Measurements from ENCODE around the gene SLC35F1.
"Not testable (repeated sequence)": the region's sequence is repeated elsewhere in the genome, so short reads cannot be mapped to it uniquely, and the experiment has no call there.

Gene SLC35F1

DNA sequence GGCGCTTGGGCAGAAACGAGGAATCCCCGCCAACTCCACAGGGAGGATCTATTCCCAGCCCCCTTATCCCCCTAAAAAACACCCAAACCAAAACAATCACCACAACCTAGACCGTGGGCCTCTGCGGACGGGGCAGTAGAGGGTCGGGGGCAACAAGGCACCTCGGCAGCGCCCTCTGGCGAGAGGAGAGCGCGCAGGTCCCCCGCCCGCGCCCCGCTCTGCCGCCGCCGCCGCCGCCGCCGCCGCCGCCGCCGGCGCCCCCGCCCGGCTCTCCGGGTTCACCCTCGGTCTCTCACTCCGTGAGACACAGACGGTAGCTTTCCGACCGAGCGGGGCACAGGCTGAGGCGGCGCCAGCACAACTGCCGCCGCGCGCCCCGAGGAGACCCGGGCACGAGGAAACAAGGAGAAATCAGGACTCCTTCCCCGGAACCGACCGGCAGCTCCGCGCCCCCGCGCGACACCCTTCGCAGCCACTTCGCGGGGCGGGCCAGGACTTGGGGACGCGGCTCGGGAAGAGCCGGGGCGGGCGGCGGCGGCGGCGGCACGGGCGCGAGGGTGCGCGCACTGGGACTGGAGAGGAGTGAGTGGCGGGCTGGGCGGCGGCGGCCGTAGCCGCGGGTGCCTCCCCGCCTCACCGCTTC is at the start of gene SLC35F1:
SLC35F1 (plus strand) TSS at position 307 of the 643 bp plus-strand sequence.
- Histone ChIP-seq H3K27ac (ENCODE audit: low read depth in 2 of 2, low read length in 2 of 2) (no peak within 1 kb of the TSS), H3K4me3 (ENCODE audit: low read length in 2 of 2) (peak within 1 kb of the TSS; percentile 44 to 62), H3K36me3 (ENCODE audit: control insufficient read depth in 2 of 2, insufficient read depth in 2 of 2, low read length in 2 of 2) (no peaks in the 10 kb centered on the region), H3K9ac (ENCODE audit: low read depth in 1 of 2, low read length in 2 of 2) (no peak within 1 kb of the TSS), H3K9me3 (ENCODE audit: control insufficient read depth in 2 of 2, low read length in 2 of 2) (no peaks in the 10 kb centered on the region), H3K4me1 (ENCODE audit: control insufficient read depth in 2 of 2, insufficient read depth in 2 of 2, low read length in 2 of 2) (peaks cover 0 to 2% of the 10 kb centered on the region in 2 donors), H3K27me3 (ENCODE audit: control insufficient read depth in 2 of 2, insufficient read depth in 2 of 2, low read length in 2 of 2) (peaks cover 19 to 21% of the 10 kb centered on the region in 2 donors)

DNA sequence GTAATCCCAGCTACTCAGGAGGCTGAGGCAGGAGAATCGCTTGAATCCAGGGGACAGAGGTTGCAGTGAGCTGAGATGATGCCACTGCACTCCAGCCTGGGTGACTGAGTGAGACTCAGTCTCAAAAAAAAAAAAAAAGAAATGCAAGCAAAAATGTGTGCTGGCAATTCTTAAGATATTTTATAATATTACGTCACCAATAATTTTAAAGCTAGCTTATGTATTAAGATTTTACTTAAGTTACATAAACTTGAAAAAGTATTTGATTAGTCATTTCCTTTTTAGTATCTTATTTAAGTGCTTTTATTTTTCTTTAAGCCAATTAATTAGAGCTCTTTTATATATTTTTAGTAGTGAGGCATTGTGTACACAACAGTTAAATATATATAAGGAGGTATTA is 48.5 kb upstream of the SLC35F1 start:
- H3K4me1 ChIP-seq (ENCODE audit: control insufficient read depth in 2 of 2, insufficient read depth in 2 of 2, low read length in 2 of 2); H3K27me3 ChIP-seq (ENCODE audit: control insufficient read depth in 2 of 2, insufficient read depth in 2 of 2, low read length in 2 of 2); H3K9me3 ChIP-seq (ENCODE audit: control insufficient read depth in 2 of 2, low read length in 2 of 2); H3K4me3 ChIP-seq (ENCODE audit: low read length in 2 of 2); H3K27ac ChIP-seq (ENCODE audit: low read depth in 2 of 2, low read length in 2 of 2); H3K9ac ChIP-seq (ENCODE audit: low read depth in 1 of 2, low read length in 2 of 2); H3K36me3 ChIP-seq (ENCODE audit: control insufficient read depth in 2 of 2, insufficient read depth in 2 of 2, low read length in 2 of 2): not testable (repeated sequence)

GRCh38 chr6:117861545-117861944 is 45.5 kb upstream of the SLC35F1 start:
- Histone ChIP-seq H3K27ac (ENCODE audit: low read depth in 2 of 2, low read length in 2 of 2) (no peak overlapping the region), H3K9me3 (ENCODE audit: control insufficient read depth in 2 of 2, low read length in 2 of 2) (no peaks in the 10 kb centered on the region), H3K4me3 (ENCODE audit: low read length in 2 of 2) (no peak overlapping the region), H3K4me1 (ENCODE audit: control insufficient read depth in 2 of 2, insufficient read depth in 2 of 2, low read length in 2 of 2) (no peaks in the 10 kb centered on the region), H3K36me3 (ENCODE audit: control insufficient read depth in 2 of 2, insufficient read depth in 2 of 2, low read length in 2 of 2) (no peaks in the 10 kb centered on the region), H3K27me3 (ENCODE audit: control insufficient read depth in 2 of 2, insufficient read depth in 2 of 2, low read length in 2 of 2) (no peaks in the 10 kb centered on the region), H3K9ac (ENCODE audit: low read depth in 1 of 2, low read length in 2 of 2) (no peak overlapping the region)

- Histone ChIP-seq H3K36me3 (ENCODE audit: control insufficient read depth in 2 of 2, insufficient read depth in 2 of 2, low read length in 2 of 2) (no peaks in the 10 kb centered on the region), H3K9ac (ENCODE audit: low read depth in 1 of 2, low read length in 2 of 2) (no peak overlapping the region), H3K27ac (ENCODE audit: low read depth in 2 of 2, low read length in 2 of 2) (no peak overlapping the region), H3K4me3 (ENCODE audit: low read length in 2 of 2) (no peak overlapping the region), H3K4me1 (ENCODE audit: control insufficient read depth in 2 of 2, insufficient read depth in 2 of 2, low read length in 2 of 2) (no peaks in the 10 kb centered on the region), H3K27me3 (ENCODE audit: control insufficient read depth in 2 of 2, insufficient read depth in 2 of 2, low read length in 2 of 2) (no peaks in the 10 kb centered on the region), H3K9me3 (ENCODE audit: control insufficient read depth in 2 of 2, low read length in 2 of 2) (no peaks in the 10 kb centered on the region)
Observed at GRCh38 chr6:117866561-117866960, 40.5 kb upstream of the SLC35F1 start.

DNA sequence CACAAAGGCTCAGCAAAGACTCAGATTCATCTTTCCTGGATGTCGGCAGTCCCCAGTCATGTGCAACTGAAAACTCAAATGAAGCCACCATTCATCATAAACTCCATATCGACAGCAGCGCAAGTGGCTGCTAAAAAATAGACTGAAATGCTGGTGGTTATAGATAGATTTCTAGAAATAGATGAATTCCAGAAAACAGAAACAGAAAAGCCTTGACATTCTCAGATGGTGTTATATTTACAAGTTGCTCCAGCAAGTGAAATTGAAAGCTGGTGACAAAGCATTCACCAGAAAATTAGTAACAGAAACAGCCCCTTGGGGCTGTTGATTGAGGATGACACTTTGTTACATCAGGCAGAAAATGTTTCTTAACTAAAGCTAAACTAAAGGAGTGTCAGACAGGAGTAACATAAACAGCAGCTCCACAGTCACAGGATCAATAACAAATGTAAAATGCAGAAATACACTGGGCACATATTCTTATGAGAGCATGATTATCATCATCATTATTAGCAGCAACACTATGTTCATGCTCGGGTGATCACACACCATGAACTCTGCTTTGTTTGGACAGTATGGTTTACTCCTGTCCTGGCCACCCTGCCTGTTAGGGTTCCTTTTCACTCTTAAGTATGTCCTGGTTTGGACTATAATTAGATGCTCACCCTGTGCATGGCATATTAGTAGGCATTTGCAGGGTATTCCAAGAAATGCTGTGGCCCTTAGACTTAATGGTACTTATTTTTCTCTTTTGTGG is 36.4 kb upstream of the SLC35F1 start:
- H3K27ac ChIP-seq (ENCODE audit: low read depth in 2 of 2, low read length in 2 of 2), result no peak overlapping the region
- H3K4me1 ChIP-seq (ENCODE audit: control insufficient read depth in 2 of 2, insufficient read depth in 2 of 2, low read length in 2 of 2), result no peaks in the 10 kb centered on the region
- no peaks in the 10 kb centered on the region for H3K36me3 ChIP-seq (ENCODE audit: control insufficient read depth in 2 of 2, insufficient read depth in 2 of 2, low read length in 2 of 2)
- no peaks in the 10 kb centered on the region for H3K9me3 ChIP-seq (ENCODE audit: control insufficient read depth in 2 of 2, low read length in 2 of 2)
- no peaks in the 10 kb centered on the region for H3K27me3 ChIP-seq (ENCODE audit: control insufficient read depth in 2 of 2, insufficient read depth in 2 of 2, low read length in 2 of 2)
- no peak overlapping the region for H3K9ac ChIP-seq (ENCODE audit: low read depth in 1 of 2, low read length in 2 of 2)
- no peak overlapping the region for H3K4me3 ChIP-seq (ENCODE audit: low read length in 2 of 2)

GRCh38 chr6:117880824-117881223 is 26.2 kb upstream of the SLC35F1 start:
- H3K9me3 ChIP-seq (ENCODE audit: control insufficient read depth in 2 of 2, low read length in 2 of 2), result no peaks in the 10 kb centered on the region
- H3K4me3 ChIP-seq (ENCODE audit: low read length in 2 of 2), result no peak overlapping the region
- no peaks in the 10 kb centered on the region for H3K27me3 ChIP-seq (ENCODE audit: control insufficient read depth in 2 of 2, insufficient read depth in 2 of 2, low read length in 2 of 2)
- no peaks in the 10 kb centered on the region for H3K36me3 ChIP-seq (ENCODE audit: control insufficient read depth in 2 of 2, insufficient read depth in 2 of 2, low read length in 2 of 2)
- no peak overlapping the region for H3K27ac ChIP-seq (ENCODE audit: low read depth in 2 of 2, low read length in 2 of 2)
- H3K4me1 ChIP-seq (ENCODE audit: control insufficient read depth in 2 of 2, insufficient read depth in 2 of 2, low read length in 2 of 2), result no peaks in the 10 kb centered on the region
- no peak overlapping the region for H3K9ac ChIP-seq (ENCODE audit: low read depth in 1 of 2, low read length in 2 of 2)

DNA sequence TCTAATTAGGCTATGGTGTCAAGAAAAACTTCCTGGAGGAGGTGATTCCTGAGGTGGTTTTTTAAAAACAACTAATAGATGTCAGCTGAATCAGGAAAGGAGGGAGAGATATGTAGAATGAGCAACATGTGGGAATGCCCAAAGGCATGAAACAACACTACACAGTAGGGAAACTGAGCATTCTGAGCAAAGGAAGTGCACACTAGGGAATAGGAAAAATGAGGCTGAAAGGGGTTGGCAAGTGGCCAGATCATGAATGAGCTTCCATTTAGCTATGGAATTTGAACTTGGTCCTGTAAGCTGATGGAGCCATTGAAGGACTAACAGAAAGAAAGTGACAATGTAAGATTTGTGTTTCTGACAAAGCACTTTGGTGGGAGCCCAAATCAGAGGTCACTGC is 16.9 kb upstream of the SLC35F1 start:
- no peaks in the 10 kb centered on the region for H3K27me3 ChIP-seq (ENCODE audit: control insufficient read depth in 2 of 2, insufficient read depth in 2 of 2, low read length in 2 of 2)
- no peak overlapping the region for H3K27ac ChIP-seq (ENCODE audit: low read depth in 2 of 2, low read length in 2 of 2)
- H3K36me3 ChIP-seq (ENCODE audit: control insufficient read depth in 2 of 2, insufficient read depth in 2 of 2, low read length in 2 of 2), result no peaks in the 10 kb centered on the region
- H3K4me3 ChIP-seq (ENCODE audit: low read length in 2 of 2), result no peak overlapping the region
- no peaks in the 10 kb centered on the region for H3K9me3 ChIP-seq (ENCODE audit: control insufficient read depth in 2 of 2, low read length in 2 of 2)
- H3K4me1 ChIP-seq (ENCODE audit: control insufficient read depth in 2 of 2, insufficient read depth in 2 of 2, low read length in 2 of 2), result no peaks in the 10 kb centered on the region
- H3K9ac ChIP-seq (ENCODE audit: low read depth in 1 of 2, low read length in 2 of 2), result no peak overlapping the region

GRCh38 chr6:117906507-117906957 is 532 bp upstream of the SLC35F1 start:
- Histone ChIP-seq H3K4me1 (ENCODE audit: control insufficient read depth in 2 of 2, insufficient read depth in 2 of 2, low read length in 2 of 2) (peaks cover 0 to 2% of the 10 kb centered on the region in 2 donors), H3K27me3 (ENCODE audit: control insufficient read depth in 2 of 2, insufficient read depth in 2 of 2, low read length in 2 of 2) (peaks cover 19 to 21% of the 10 kb centered on the region in 2 donors), H3K9ac (ENCODE audit: low read depth in 1 of 2, low read length in 2 of 2) (no peak overlapping the region), H3K4me3 (ENCODE audit: low read length in 2 of 2) (peak overlapping the region; percentile 13 to 62), H3K9me3 (ENCODE audit: control insufficient read depth in 2 of 2, low read length in 2 of 2) (no peaks in the 10 kb centered on the region), H3K36me3 (ENCODE audit: control insufficient read depth in 2 of 2, insufficient read depth in 2 of 2, low read length in 2 of 2) (no peaks in the 10 kb centered on the region), H3K27ac (ENCODE audit: low read depth in 2 of 2, low read length in 2 of 2) (no peak overlapping the region)

GRCh38 chr6:117907601-117908245 is 659 bp downstream of the SLC35F1 start:
- H3K36me3 ChIP-seq (ENCODE audit: control insufficient read depth in 2 of 2, insufficient read depth in 2 of 2, low read length in 2 of 2), result no peaks in the 10 kb centered on the region
- no peak overlapping the region for H3K9ac ChIP-seq (ENCODE audit: low read depth in 1 of 2, low read length in 2 of 2)
- H3K9me3 ChIP-seq (ENCODE audit: control insufficient read depth in 2 of 2, low read length in 2 of 2), result no peaks in the 10 kb centered on the region
- peak overlapping the region; percentile 44 for H3K4me3 ChIP-seq (ENCODE audit: low read length in 2 of 2)
- H3K4me1 ChIP-seq (ENCODE audit: control insufficient read depth in 2 of 2, insufficient read depth in 2 of 2, low read length in 2 of 2), result peaks cover 0 to 2% of the 10 kb centered on the region in 2 donors
- no peak overlapping the region for H3K27ac ChIP-seq (ENCODE audit: low read depth in 2 of 2, low read length in 2 of 2)
- H3K27me3 ChIP-seq (ENCODE audit: control insufficient read depth in 2 of 2, insufficient read depth in 2 of 2, low read length in 2 of 2), result peaks cover 19 to 21% of the 10 kb centered on the region in 2 donors

Measured in mucosa of rectum (tissue), 2 donors.